Mesodermal cell (in vitro differentiated cells): ENCODE results near the gene NRARP.

Experiments
- H3K27ac ChIP-seq: 2 replicates; pipeline ENCODE4 v1.7.0; 2013; ENCODE audit warnings: mild to moderate bottlenecking, low read depth, low read length, moderate library complexity; ENCODE audit not compliant: severe bottlenecking
- H3K36me3 ChIP-seq: 2 replicates; pipeline ENCODE4 v1.7.1; 2013; ENCODE audit warnings: mild to moderate bottlenecking, low read length, moderate library complexity; ENCODE audit not compliant: control insufficient read depth, insufficient read depth
- H3K4me1 ChIP-seq: one replicate; pipeline ENCODE4 v1.7.1; 2013; ENCODE audit warnings: mild to moderate bottlenecking, low read length; ENCODE audit not compliant: insufficient read depth, control insufficient read depth, poor library complexity, severe bottlenecking
- H3K4me3 ChIP-seq: 2 replicates; pipeline ENCODE4 v1.7.0; 2013; ENCODE audit warnings: low read length, control low read depth, mild to moderate bottlenecking; ENCODE audit not compliant: insufficient read depth, poor library complexity, severe bottlenecking; ENCODE audit errors: extremely low read depth
- H3K9me3 ChIP-seq: 2 replicates; pipeline ENCODE4 v1.7.1; 2013; ENCODE audit warnings: mild to moderate bottlenecking, low read length, moderate library complexity; ENCODE audit not compliant: control insufficient read depth
- WGBS, 2 experiments: methylation state at CpG; one replicate each; pipeline ENCODE4 v1.1.5; 2013; ENCODE audit warnings: missing lambda C conversion rate in 2 of 2; ENCODE audit not compliant: insufficient coverage in 2 of 2; 5-methylcytosine and 5-hydroxymethylcytosine counted together

Gene NRARP

DNA sequence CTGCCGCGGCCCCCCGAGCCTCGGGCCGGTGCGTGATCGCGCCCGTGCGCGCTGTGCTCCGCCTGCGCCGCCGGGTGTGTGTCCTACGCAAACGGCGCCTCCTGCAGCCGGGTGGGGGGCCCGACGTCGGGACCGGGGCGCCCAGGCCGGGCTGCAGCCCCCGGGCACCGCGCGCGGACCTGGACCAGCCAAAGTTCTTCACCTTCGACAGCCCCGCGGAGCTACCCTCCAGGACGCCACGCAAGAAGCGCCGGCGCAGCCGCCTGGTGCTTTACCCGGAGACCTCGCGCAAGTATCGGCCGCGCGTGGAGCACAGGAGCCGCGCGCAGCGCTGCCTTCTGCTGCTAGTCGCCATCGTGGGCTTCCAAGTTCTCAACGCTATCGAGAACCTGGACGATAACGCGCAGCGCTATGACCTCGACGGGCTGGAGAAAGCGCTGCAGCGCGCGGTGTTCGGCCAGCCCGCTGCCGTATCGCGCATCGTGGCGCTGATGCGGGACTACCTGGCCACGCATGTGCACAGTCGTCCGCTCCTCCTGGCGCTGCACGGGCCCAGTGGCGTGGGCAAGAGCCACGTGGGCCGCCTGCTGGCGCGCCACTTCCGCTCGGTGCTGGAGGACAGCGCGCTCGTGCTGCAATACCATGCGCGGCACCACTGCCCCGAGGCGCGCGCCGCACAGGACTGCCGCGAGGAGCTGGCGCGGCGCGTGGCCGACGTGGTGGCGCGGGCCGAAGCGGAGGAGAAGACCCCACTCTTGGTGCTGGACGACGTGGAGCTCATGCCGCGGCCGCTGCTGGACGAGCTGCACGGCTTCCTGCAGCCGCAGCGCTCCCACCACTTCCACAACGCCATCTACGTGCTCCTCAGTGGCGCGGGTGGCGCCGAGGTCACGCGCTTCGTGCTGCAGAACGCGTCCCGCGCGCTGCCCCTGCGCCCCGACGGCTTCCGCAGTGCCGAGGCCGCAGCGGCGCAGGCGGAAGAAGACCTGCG is 23.1 kb downstream of the NRARP start:
- 88 to 91% methylated on average over 115 to 139 of the region's 139 CpGs for WGBS, 2 experiments
- H3K4me3 ChIP-seq = peak overlapping the region; percentile 64
- no peak overlapping the region for H3K27ac ChIP-seq
- H3K9me3 ChIP-seq = no peaks in the 10 kb centered on the region
- peaks cover 40% of the 10 kb centered on the region for H3K36me3 ChIP-seq
- peaks cover 23% of the 10 kb centered on the region for H3K4me1 ChIP-seq

DNA sequence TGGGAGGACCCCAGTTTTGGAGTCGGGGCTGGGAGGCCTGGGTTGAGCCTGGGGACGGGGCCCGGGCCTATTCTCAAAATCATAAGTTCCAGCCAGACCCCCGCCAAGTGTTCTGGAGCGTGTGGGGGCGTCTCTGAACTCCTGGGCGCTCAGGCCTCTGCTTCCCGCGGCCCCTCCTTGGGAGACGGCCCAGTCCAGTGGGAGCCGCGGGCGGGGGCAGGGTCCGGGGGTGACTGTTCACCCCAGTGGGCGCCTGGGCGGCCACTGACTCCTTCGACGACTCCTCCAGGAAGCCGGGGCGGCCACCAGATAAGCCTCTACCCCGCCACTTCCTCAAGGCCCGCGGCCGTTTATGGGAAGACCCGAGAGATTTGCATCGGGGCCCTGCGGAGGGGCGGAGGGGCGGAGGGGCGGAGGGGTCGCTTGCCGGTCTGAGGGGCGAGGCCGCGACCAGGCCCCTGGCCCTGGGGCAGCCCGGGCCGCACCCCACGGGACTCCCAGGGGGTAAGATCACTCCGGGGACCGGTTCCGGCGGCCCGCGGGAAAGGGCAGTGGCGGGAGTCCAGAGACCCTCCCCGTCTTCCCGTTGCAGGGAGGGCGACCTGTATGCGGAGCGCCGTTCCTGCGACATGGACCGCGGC is 23.9 kb downstream of the NRARP start:
- Histone ChIP-seq H3K4me1 (peaks cover 23% of the 10 kb centered on the region), H3K4me3 (peak overlapping the region; percentile 64), H3K9me3 (no peaks in the 10 kb centered on the region), H3K27ac (peak overlapping the region; percentile 91), H3K36me3 (peaks cover 39% of the 10 kb centered on the region)
- 25 to 35% methylated on average over 39 to 44 of the region's 54 CpGs for WGBS, 2 experiments

DNA sequence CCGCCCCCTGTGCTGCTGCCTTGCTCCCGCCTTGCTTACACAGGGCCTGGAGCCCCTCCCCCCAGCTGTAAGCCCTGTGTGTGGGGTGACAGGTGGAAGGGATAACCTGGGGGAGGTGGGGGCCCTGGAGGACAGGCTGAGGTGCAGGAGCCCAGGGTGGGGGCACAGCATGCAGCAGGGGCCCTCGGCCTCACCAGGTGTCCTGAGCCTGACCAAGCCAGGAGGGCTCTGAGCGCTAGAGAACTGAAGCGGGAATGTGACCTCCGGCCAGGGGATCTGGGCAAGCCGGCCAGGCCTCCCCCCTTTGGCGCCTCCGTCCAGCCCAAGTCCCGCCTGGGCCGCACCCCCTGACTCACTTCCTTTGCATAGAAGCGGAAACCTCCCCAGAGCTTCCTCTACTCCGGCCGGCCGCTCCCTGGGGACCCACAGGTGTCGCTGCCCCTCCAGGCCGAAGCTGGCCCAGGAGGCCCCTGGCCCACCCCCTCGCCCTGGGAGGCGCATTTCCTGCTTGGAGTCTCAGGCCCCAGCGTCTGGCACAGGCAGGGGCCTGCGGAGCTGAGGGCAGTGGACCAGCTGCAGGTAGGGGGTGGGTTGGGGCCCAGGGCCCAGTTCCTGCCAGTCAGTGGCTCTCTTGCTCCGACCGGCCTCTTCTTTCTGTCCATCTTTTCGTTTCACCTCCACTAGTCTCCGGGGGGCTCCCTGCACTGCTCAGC is 24.6 kb downstream of the NRARP start, which contains the start of gene TOR4A:
Gene TOR4A (plus strand): TSS at position 398 of the 713 bp plus-strand sequence. CDS start 964 bp downstream, outside the sequence.
- peak within 1 kb of the TSS; percentile 64 for H3K4me3 ChIP-seq
- WGBS, 2 experiments = 10 to 19% methylated on average over 13 to 19 of the region's 25 CpGs

DNA sequence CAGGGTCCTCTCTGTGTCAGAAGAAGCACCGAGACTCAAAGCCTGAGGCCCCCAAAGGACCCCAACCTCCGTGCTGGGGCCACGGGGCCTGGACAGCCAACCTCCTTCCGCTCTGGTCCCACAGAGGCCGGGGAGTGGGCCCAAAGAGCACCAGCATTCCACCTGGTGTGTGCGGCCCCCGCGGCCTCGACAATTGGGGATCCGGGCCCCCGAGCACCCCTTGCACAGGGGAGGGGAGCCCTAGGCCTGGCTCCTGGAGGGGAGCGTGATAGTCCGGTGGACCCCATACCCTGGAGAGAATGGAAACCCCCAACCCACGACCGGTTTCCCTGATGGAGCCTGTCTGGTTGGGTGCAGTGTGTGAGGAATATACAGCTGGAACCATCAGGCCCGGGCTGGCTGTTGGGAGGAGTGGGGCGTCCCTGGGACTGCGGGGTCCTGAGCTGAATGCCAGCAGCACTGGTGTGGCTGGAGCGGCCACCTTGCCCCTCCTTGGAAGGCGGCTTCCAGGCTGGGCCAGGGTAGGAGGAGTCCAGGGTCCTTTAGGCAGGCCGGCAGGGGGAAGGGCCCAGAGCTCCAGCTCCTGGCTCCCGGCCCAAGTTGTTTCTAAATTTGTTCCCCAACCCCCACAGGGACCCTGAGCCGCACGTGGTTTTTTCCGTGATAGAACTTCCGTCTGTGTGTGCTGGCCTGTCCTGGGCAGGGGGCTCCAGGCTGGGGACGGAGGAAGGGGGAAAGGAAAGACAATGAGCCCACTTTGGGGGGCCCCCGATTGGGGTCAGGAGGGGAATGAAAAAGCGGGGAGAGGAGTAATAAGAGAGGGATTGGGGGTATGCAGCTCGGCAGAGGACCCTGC is 25.4 kb downstream of the NRARP start:
- Histone ChIP-seq H3K36me3 (peaks cover 36% of the 10 kb centered on the region), H3K9me3 (no peaks in the 10 kb centered on the region), H3K4me1 (peaks cover 23% of the 10 kb centered on the region), H3K27ac (peak overlapping the region; percentile 91), H3K4me3 (peak overlapping the region; percentile 64)
- WGBS, 2 experiments = 46 to 60% methylated on average over 20 to 25 of the region's 30 CpGs

More for the DNA sequence above, 24.6 kb downstream of the NRARP start, which contains the start of gene TOR4A:
- Histone ChIP-seq H3K9me3 (no peaks in the 10 kb centered on the region), H3K36me3 (peaks cover 36% of the 10 kb centered on the region), H3K27ac (peak within 1 kb of the TSS; percentile 91), H3K4me1 (peaks cover 23% of the 10 kb centered on the region)

DNA sequence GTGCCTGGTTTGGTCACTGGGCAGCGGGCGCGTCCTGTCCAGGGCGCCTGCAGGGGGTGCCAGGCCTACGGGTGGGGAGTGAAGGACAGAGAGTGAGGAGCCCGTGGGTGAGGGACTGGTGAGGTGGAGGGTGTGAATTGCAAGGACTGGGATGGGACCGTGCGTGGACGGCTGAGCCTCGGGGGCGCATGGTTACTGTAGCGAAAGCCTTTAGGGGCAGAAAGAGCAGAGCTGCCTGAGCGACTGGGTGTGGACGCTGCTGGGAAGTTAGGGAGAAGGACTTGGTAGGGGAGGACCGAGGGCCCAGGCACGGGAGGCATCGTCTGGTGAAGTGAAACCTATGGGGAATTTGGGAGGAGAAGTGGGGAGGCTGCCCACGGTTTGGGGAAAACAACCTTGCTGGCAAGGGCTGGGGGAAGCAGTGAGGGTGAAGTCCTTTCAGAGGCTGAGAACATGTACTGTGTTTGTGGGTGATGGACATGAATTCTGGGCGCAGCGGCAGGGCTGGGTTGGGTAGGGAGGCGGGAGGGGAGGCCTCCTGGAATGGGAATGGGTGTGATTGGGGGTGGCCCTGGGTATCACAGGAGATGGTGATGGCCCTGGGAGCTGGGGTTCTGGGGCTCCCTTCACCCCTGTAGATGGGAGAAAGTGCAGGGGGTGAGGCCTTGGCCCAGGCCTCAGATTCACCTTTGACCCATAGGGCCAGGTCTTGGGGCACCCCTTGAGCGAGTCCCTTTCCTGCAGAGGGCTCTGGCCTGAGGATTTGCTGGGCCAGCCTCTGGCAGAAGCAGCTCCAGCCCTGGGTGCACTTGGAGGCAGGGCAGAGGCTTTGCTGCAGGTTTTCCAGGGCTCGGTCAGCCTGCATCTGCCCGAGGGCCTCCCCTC is 26.2 kb downstream of the NRARP start:
- no peak overlapping the region for H3K4me3 ChIP-seq
- peaks cover 23% of the 10 kb centered on the region for H3K4me1 ChIP-seq
- no peaks in the 10 kb centered on the region for H3K9me3 ChIP-seq
- H3K36me3 ChIP-seq = peaks cover 42% of the 10 kb centered on the region
- peak overlapping the region; percentile 91 for H3K27ac ChIP-seq
- 92 to 93% methylated on average over 19 to 21 of the region's 24 CpGs for WGBS, 2 experiments

DNA sequence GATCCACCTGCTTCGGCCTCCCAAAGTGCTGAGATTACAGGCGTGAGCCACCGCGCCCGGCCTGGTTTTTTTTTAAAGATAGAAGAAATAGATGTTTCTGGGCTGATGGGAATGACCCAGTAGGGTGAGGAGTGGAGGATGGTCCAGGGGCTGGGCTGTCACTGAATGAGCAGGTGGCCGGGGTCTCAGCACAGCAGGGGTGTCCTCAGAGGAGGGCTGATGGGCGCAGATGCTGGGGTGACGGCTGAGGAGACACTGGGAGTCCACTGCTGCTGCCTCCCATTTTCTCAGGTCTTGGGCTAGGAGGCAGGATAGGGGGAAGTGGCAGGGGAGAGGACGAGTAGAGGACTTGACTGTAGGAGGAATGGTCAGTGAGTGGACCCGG is 26.9 kb downstream of the NRARP start:
- Histone ChIP-seq H3K36me3 (peaks cover 43% of the 10 kb centered on the region), H3K4me1 (peaks cover 23% of the 10 kb centered on the region), H3K4me3 (no peak overlapping the region), H3K27ac (no peak overlapping the region), H3K9me3 (no peaks in the 10 kb centered on the region)
- 88 to 98% methylated on average over 7 to 9 of the region's 10 CpGs for WGBS, 2 experiments

DNA sequence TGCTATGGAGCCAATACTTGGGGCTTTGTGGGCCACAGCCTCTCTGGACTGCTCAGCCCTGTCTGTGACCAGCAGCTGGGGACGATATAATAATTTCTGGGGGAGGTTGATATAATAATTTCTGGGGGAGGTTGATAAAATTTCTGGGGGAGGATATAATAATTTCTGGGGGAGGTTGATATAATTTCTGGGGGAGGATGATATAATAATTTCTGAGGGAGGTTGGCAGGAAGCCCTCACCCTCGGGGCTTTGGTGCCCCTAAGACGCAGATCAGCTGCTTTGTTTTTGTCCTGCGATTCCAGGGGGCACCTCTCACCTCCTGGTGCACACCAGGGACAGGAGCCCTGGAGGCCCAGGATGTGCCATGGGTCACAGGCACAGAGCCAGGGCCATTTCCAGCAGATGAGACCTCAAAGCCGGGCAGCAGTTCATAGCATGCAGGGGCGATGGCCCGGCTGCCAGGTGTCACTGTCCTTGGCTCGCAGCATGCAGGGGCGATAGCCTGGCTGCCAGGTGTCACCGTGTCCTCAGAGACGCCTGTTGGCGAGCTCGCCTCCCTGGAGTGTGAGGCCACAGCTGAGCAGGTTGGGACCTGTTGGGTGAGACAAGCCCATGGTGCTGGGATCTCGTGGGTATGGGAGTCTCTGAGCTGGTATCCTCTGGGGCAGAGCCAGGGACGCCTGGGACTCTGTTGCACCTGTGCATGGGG is 28.3 kb downstream of the NRARP start:
- H3K36me3 ChIP-seq = peaks cover 45% of the 10 kb centered on the region
- no peak overlapping the region for H3K27ac ChIP-seq
- WGBS, 2 experiments = 85 to 91% methylated on average over 10 to 14 of the region's 15 CpGs
- no peaks in the 10 kb centered on the region for H3K9me3 ChIP-seq
- no peak overlapping the region for H3K4me3 ChIP-seq
- peaks cover 20% of the 10 kb centered on the region for H3K4me1 ChIP-seq

DNA sequence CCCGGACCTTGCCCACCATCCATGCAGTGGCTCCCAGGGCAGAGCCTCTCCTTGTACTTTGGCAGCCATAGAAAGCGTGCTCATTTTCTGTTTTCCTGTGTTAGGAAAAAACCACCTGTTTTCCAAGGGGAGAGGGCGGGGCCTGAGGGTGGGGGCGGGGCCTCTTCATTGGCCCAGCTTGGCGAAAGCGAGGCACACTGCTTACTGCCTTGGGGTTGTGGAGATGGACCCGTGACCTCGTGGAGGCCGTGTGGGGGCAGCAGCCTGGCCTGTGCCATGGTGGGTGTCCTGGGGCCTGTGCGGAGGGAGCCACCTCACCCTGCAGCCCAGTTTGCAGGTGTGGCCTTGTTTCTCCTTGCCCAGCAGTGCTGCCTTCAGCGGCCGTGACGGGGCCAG is 29.0 kb downstream of the NRARP start:
- Histone ChIP-seq H3K4me1 (peaks cover 20% of the 10 kb centered on the region), H3K27ac (no peak overlapping the region), H3K4me3 (no peak overlapping the region), H3K9me3 (no peaks in the 10 kb centered on the region), H3K36me3 (peaks cover 48% of the 10 kb centered on the region)
- 89 to 92% methylated on average over 12 to 13 of the region's 13 CpGs for whole genome bisulfite sequencing, 2 experiments
